Kidney epithelial cell (primary cell): ENCODE results near the gene CTIF. TPM values are rescaled to one million over a fixed set of nuclear protein-coding genes. Genes with fewer than 3 reads are reported as not detected.
"Not testable (repeated sequence)": the region's sequence is repeated elsewhere in the genome, so short reads cannot be mapped to it uniquely, and the experiment has no call there.

Experiments used
- DNase-seq: peaks from one replicate; pipeline ENCODE4 v3.0.0-alpha.2; 2010; ENCODE audit warnings: low read depth
- H3K27me3 ChIP-seq: 2 replicates; pipeline ENCODE4 v1.6.0; 2011; ENCODE audit warnings: low read length; ENCODE audit not compliant: control insufficient read depth, insufficient read depth
- H3K36me3 ChIP-seq: 2 replicates; pipeline ENCODE4 v1.5.1; 2011; ENCODE audit warnings: low read length; ENCODE audit not compliant: control insufficient read depth, insufficient read depth
- H3K4me3 ChIP-seq: 2 replicates; pipeline ENCODE4 v1.5.1; 2011; ENCODE audit warnings: low read depth, mild to moderate bottlenecking, control low read depth, low read length
- total RNA-seq: library from RNA; depleted of rRNA; stranded (reverse); fragments of >200 nt; gene quantifications from 2 replicates; pipeline ENCODE4 v1.2.3, GENCODE V29; 2015
- TF ChIP-seq, protein P1 (sequence below): IDR thresholded peaks from 2 replicates; pipeline ENCODE4 v1.5.1; 2011; ENCODE audit warnings: mild to moderate bottlenecking, moderate library complexity, low read length, control low read depth, inconsistent platforms; ENCODE audit not compliant: insufficient read depth, poor library complexity, severe bottlenecking

Gene CTIF
- total RNA-seq, 1 donor from 2014 or later, result 24.3 TPM

DNA sequence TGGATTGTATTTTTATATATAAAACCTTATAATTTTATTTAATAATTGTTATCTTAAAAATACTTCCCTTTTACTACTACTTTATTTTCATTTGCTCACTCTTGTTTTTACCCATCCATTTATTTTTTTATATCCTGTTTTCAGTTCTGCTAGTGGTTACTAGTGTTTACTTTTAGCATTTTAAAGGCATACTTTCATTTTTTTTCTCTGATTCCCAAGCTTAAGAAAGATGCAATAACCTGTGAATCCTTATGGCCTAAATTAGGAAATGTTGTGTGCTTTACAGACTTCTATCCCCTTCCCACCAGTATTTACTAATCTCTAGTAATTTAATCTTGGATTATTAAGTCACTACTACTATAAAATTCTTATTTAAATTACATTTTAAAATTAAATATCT is 272.0 kb downstream of the CTIF start:
- no peak overlapping the region for H3K4me3 ChIP-seq
- TF ChIP-seq, protein P1, sequence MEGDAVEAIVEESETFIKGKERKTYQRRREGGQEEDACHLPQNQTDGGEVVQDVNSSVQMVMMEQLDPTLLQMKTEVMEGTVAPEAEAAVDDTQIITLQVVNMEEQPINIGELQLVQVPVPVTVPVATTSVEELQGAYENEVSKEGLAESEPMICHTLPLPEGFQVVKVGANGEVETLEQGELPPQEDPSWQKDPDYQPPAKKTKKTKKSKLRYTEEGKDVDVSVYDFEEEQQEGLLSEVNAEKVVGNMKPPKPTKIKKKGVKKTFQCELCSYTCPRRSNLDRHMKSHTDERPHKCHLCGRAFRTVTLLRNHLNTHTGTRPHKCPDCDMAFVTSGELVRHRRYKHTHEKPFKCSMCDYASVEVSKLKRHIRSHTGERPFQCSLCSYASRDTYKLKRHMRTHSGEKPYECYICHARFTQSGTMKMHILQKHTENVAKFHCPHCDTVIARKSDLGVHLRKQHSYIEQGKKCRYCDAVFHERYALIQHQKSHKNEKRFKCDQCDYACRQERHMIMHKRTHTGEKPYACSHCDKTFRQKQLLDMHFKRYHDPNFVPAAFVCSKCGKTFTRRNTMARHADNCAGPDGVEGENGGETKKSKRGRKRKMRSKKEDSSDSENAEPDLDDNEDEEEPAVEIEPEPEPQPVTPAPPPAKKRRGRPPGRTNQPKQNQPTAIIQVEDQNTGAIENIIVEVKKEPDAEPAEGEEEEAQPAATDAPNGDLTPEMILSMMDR, result no peak
- no peak for DNase-seq

DNA sequence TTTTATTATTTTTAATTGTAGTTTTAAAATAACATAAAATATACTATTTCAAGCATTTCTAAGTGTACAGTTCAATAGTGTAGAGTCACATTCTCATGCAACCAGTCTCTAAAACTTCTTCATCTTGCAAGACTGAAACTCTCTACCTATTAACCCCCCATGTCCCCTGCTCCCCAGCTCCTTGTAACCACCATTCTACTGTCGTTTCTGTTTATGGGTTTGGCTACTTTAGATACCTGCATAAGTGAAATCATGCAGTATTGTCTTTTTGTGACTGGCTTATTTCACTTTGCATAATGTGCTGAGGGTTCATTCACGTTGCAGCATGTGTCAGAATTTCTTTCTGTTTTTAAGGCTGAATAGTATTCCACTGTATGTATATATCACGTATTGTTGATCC is 272.6 kb downstream of the CTIF start:
- TF ChIP-seq, protein P1, result no peak
- Histone ChIP-seq H3K36me3 (no peaks in the 10 kb centered on the region), H3K27me3 (no peaks in the 10 kb centered on the region), H3K4me3 (no peak overlapping the region)
- no peak for DNase-seq

More for the DNA sequence above, 272.0 kb downstream of the CTIF start:
- H3K36me3 ChIP-seq, result no peaks in the 10 kb centered on the region
- no peaks in the 10 kb centered on the region for H3K27me3 ChIP-seq

DNA sequence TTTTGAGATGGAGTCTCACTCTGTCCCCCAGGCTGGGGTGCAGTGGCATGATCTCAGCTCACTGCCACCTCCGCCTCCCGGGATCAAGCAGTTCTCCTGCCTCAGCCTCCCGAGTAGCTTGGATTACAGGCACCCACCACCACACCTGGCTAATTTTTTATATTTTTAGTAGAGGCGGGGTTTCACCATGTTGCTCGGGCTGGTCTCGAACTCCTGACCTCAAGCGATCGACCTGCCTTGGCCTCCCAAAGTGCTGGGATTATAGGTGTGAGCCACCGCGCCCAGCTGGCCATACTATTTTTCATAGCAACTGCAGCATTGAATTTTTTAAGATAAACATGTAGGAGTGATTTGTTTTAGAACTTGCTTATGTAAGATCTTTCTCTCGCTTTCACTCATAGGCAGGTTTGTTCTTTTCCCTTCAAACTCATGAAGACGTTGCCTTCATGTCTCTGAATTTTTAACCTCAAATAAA is 273.2 kb downstream of the CTIF start:
- H3K27me3 ChIP-seq, H3K36me3 ChIP-seq, DNase-seq, H3K4me3 ChIP-seq: not testable (repeated sequence)

DNA sequence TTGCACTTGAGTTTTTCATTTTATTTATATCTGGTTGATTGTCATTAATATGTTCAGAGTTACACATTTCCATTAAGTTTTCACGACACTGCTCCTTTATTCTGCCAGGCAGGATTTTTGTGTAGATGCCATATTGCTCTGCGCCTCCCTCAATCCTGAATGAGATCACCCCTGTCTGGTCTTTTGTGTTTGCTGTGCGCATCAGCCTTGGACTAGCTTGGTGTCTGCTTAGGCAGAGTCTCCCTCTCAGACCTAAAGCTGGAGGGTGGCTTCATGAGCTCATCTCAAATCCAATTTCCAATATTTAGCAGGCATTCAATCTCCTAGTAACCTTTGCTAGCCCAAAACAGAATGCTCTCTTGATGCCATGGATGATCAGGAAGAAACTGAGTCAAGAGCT is 274.5 kb downstream of the CTIF start:
- Histone ChIP-seq H3K4me3 (no peak overlapping the region), H3K36me3 (no peaks in the 10 kb centered on the region), H3K27me3 (no peaks in the 10 kb centered on the region)
- DNase-seq, result no peak
- TF ChIP-seq, protein P1, result no peak

DNA sequence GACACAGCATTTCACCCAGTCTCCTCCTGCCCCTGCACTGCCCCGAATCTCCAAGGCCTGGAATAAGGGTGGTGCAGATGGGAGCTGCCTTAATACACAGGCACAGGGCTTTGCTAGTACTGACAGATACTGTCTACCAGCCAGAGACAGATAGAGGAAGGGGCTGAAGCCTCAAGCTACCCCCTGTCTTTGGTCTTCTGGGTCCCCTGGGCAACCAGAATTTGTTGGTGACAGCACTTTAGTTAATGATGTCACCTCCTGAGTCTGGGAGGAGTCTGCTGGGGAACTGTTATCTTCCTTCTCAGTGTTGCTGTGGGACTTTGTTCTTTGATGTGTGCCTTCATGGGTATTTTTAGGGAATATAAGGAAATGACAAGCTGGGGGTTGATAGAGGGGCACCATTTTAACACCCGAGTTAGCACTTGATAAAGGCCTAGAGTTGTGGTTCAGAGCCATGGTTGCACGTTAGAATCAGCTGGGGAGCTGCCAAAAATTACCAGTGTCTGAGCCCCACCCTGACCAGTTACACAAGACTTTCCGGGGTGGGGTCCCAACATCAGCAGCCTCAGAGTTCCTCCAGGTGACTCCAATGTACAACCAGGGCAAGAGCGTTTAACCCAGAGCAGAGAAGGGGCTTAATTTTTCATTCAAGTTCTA is 275.1 kb downstream of the CTIF start:
- no peak overlapping the region for H3K4me3 ChIP-seq
- H3K27me3 ChIP-seq, result no peaks in the 10 kb centered on the region
- no peaks in the 10 kb centered on the region for H3K36me3 ChIP-seq
- TF ChIP-seq, protein P1, result no peak
- no peak for DNase-seq

DNA sequence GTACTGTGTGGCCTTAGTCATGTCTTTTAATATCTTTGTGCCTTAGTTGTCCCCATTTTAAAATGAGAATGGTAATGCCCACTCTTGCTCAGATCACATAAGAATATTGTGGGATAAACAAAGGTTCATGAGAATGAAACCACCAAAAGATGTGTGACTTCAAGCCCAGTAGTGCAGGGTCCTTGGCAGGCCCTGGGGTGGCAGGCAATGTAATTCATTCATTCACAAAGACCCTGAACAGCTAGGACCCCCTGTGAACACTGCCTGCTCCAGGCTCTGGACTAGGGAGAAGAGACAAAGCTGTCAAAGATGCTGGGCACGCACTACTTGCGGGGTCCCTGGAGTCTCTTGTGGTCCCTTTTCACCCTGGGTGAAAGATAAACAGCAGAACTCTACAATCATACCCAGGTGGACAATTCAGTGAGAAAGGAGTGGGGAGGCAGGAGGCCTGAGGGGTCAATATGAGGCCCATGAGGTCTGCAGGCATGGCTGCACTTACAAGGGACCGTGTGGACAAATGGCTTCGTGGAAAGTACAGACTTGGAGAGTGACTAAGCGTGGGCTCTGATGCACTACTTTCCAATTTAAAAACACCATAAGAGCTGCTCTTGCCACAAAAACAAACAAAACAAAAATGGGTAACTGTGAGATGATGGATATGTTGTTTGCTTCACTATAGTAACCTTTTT is 275.8 kb downstream of the CTIF start:
- DNase-seq, result no peak
- Histone ChIP-seq H3K27me3 (no peaks in the 10 kb centered on the region), H3K36me3 (no peaks in the 10 kb centered on the region), H3K4me3 (no peak overlapping the region)
- TF ChIP-seq, protein P1, result no peak
